A673 (cell line): ENCODE results near the gene BLOC1S5.

Source experiments
- EZH2 ChIP-seq: fragments of 200-600 bp; sonication (generic); IDR thresholded peaks from 2 replicates; pipeline ENCODE4 v1.6.1; 2017; ENCODE audit warnings: borderline replicate concordance, low read depth, mild to moderate bottlenecking, mixed read lengths, antibody characterized with exemption, low read length; ENCODE audit not compliant: poor library complexity, severe bottlenecking
- TF ChIP-seq, protein P1 (sequence below): fragments of 300-800, 200-600 bp; sonication (generic); conservative IDR thresholded peaks from 2 replicates; pipeline ENCODE4 v1.5.1; 2017; ENCODE audit warnings: low read depth, mild to moderate bottlenecking, antibody characterized with exemption, low read length, moderate library complexity, mixed read lengths

DNA sequence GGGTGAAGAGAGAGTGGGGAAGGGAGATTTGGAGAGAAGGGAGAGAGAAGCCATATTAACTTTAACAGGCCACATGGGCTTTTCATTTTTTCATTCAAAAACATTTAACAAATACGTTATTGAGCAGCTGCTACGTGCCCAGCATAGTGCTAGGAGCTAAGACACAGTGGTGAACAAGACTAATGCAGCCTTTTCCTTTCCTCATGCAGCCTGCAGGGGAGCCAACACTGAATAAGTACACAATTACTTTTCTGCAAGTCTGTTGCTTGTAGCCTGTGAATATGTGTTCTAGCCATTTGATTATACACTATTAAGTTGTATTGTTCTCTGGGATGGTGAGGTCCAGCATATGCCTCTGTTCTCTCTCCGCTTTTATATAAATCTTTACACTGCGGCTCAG lies 1.9 kb upstream of the BLOC1S5 start:
- TF ChIP-seq, protein P1, sequence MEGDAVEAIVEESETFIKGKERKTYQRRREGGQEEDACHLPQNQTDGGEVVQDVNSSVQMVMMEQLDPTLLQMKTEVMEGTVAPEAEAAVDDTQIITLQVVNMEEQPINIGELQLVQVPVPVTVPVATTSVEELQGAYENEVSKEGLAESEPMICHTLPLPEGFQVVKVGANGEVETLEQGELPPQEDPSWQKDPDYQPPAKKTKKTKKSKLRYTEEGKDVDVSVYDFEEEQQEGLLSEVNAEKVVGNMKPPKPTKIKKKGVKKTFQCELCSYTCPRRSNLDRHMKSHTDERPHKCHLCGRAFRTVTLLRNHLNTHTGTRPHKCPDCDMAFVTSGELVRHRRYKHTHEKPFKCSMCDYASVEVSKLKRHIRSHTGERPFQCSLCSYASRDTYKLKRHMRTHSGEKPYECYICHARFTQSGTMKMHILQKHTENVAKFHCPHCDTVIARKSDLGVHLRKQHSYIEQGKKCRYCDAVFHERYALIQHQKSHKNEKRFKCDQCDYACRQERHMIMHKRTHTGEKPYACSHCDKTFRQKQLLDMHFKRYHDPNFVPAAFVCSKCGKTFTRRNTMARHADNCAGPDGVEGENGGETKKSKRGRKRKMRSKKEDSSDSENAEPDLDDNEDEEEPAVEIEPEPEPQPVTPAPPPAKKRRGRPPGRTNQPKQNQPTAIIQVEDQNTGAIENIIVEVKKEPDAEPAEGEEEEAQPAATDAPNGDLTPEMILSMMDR: no peak
- TF ChIP-seq EZH2: no peak
